Islet precursor cell (in vitro differentiated cells): ENCODE measurements around the gene FBXO4.

Experiments
- DNase-seq: peaks from one replicate; pipeline ENCODE4 v3.0.0-alpha.2; 2018

The FBXO4 gene

GRCh38 chr5:41924872-41925554 is at the start of gene FBXO4:
Gene FBXO4 (plus strand): TSS chr5:41925281. CDS start chr5:41925310, 29 bp downstream.
- peak; percentile 88 for DNase-seq

DNA sequence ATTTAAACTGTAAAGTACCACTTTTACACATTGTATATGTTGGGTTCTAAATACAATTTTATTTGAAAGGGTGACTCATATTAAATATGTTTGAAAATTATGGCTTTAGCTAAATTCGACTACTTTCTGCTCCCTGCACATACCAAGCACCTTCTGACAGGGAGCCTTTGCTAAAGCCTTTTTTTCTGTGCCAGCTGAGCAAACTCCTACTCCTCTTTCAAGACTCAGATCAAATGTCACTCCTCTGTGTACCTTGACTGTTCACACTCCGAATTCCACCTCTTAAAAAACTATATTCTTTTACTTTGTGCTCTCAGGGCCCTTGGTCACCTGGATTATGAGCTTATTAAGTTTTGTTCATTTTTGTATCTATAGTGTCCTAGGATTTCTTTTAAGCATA is 48.4 kb upstream of the FBXO4 start:
- DNase-seq = no peak

GRCh38 chr5:41877408-41877807 is 47.7 kb upstream of the FBXO4 start:
- no peak for DNase-seq

DNA sequence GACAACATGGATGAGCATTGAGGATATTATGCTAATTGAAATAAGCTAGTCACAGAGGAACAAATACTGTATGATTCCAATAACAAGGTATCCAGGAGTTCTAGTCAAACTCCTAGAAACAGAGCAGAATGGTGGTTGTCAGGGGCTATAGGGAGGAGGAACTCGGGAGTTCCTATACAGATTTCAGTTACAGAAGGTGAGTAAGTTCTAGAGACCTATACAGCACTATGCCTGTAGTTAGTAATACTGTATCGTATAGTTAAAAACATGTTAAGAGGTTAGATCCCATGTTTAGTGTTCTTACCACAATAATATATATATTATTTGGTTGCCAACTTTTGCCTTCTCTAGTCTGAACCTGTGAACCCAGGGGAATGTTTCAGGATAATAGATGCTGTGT is 46.9 kb upstream of the FBXO4 start:
- DNase-seq = no peak

DNA sequence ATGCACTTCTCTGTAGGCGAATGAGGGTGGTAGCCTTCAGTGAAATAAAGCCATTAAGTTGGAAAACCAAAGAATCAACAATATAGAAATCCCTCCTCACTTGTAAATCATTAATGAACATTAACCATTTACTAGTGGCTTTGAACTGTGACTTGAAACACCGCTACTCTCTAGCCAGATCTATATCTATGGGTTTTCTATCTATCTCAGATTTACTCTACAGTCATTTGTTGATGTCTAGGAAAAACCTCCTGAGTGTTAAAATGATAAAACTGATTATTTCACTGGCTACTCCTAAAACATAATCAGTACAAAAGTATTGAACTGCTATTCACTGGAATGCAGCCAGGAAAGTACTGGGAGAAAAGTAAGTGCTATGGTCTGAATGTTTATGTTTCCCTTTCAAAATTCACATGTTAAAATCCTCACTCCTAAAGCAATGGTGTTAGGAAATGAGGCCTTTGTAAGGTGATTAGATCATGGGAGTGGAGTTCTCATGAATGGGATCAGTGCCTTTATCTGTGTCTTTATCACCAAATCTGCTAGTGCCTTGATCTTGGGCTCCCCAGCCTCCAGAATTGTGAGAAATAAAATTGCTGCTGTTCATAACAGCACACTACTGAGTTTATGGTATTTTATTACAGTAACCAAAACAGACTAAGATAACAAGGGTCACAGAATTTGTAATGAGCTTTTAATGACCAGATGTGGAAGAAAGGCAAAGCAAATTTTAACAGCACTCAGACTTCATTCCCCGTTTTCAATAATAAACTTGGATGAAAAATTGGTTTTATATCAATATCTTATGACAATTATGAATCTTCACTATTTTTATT is 46.2 kb upstream of the FBXO4 start:
- DNase-seq = no peak

- DNase-seq = no peak
These were observed 42.3 kb upstream of the FBXO4 start for GRCh38 chr5:41882765-41883164.

GRCh38 chr5:41883243-41883642 is 41.8 kb upstream of the FBXO4 start:
- DNase-seq = peak; percentile 50

- no peak for DNase-seq
These were observed 41.1 kb upstream of the FBXO4 start for GRCh38 chr5:41883936-41884335.

- no peak for DNase-seq
These were observed 39.8 kb upstream of the FBXO4 start for GRCh38 chr5:41885286-41885685.

- DNase-seq = no peak
These were observed 33.9 kb upstream of the FBXO4 start for GRCh38 chr5:41891066-41891707.

- DNase-seq = no peak
These were observed 33.0 kb upstream of the FBXO4 start for GRCh38 chr5:41892031-41892430.

DNA sequence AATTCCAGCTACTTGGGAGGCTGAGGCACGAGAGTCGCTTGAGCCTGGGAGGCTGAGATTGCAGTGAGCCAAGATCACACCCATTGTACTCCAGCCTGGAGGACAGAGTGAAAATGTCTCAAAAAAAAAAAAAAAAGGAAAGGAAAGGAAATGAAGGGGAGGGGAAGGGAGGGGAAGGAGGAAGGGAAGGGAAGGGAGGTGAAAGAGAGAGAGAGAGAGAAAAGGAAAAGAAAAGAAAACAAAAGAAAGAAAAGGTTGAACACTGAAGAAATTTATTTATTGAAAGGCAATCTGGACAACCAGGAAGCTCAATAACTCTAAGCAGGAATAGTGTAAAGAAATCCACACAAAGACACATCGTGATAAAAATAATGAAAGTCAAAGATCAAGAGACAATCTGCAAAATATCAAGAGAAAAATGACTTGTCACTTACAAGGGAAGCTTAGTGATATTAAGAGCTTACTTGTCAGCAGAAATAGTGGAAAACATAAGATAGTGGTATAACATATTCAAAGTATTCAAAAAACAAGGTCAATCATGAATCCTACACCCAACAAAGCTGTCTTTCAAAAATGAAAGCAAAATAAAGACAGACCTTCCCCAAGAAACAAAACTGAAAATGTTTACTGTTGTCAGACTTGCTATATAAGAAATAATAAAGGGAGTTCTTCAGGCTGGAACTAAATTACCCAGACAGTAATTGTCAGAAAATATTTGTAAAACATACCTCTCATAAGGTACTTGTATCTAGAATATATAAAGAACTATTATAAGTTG is 31.8 kb upstream of the FBXO4 start:
- DNase-seq = no peak

- no peak for DNase-seq
These were observed 28.9 kb upstream of the FBXO4 start for GRCh38 chr5:41896230-41896629.

- no peak for DNase-seq
These were observed 21.6 kb upstream of the FBXO4 start for GRCh38 chr5:41903382-41903891.

- peak; percentile 100 for DNase-seq
These were observed 20.9 kb upstream of the FBXO4 start, which contains the start of gene RIMOC1 for GRCh38 chr5:41903892-41904799. Gene RIMOC1 (plus strand): TSS chr5:41904344. CDS start chr5:41904368, 24 bp downstream.

- no peak for DNase-seq
These were observed 18.9 kb upstream of the FBXO4 start for GRCh38 chr5:41906151-41906550.

DNA sequence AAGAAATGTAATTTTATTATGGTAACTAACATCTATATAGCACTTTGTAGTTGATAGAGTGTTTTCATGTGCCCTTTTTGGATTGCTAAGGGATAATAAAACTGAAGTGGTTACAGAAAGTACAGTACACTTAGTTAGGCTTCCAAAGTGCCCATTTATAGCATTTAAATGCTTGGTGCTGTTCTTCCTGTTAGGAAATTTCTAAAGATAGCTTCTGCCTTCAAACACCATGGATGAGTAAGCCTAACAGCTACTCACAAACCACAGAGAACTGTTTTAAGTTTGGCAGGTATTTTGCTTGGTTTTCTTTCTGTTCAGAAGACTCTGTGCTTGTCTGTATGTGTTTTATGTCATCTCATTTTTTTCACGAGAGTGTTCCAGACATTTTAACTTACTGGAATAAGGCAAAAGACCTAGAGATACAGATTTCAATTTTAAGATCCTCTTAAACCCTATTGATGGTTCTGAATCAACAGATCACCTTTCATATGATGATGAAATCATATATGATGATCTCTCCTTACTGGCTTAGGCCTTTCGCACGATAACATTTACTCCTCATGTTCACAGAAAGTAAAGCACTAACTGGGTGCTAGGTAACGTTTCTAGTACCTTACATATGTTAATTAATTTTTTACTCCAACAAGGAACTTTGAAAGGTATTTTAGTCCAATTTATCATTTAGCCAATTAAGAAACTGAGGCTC is 16.6 kb upstream of the FBXO4 start:
- no peak for DNase-seq

DNA sequence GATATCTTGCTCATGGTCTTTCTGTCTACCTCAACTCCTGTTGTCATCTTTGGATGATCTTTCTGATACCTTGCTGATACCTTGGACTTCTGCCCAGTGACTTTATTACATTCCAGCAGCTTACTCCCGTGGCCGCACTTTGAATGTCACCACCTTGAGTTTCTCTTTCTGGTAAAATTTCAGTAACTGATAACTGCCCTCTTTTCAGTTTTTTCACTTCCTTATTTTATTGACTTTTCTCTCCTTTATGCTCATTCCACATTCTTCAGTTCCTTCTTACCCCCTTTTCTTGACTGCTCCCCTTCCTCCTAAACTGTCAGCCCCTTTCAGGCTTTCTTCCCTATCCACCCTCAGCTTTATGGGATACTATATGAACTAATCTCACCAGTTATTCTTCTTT is 7.0 kb upstream of the FBXO4 start:
- no peak for DNase-seq

DNA sequence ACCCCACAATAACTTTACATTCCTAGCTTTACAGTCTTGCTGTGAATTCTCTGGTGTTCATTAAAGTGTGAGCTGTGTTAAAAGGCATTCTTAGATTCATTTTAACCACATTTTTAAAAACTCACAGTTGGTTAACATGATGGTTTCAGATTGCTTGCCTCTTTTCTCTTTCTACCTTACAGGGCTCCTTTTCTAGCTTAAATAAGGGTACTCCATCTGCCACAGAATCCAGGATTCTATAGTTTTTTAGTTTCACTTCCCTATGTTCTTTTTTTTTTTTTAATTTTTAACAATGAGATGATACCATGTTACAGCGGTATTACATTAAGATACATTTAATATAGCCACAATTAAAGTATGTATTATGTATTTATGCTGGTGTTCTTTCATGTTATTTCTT is 3.9 kb upstream of the FBXO4 start:
- no peak for DNase-seq

- peak; percentile 55 for DNase-seq
These were observed 3.2 kb upstream of the FBXO4 start for GRCh38 chr5:41921874-41922273.

- no peak for DNase-seq
These were observed 582 bp upstream of the FBXO4 start for GRCh38 chr5:41924526-41924871.
